ENCODE data around the gene TYROBP. TPM values are rescaled to one million over a fixed set of nuclear protein-coding genes. Genes with fewer than 3 reads are reported as not detected.
A peak's percentile ranks its signal among the peaks of the same experiment; 100 is the strongest.

Gene TYROBP
- total RNA-seq, 1 experiment from 2014 or later: not detected

- DNase-seq (ENCODE audit: low read depth, low spot score) (no peak), ATAC-seq (no peak)
- no peaks in the 10 kb centered on the region for H3K36me3 ChIP-seq (ENCODE audit: control insufficient read depth, insufficient read depth, low read length)
- no peaks in the 10 kb centered on the region for H3K27me3 ChIP-seq (ENCODE audit: control insufficient read depth, insufficient read depth, low read length)
- in situ Hi-C loops (cut with HindIII; ENCODE audit: low pct_unique_long_range_greater_than_20kb, low sequenced_read_pairs): loop anchor here (10.0 kb wide), 1 partner anchor 70 kb away; no protein-coding TSS in a partner anchor
- no peak overlapping the region for H3K27ac ChIP-seq (ENCODE audit: low read length)
- POLR2A ChIA-PET: no interaction called here
- TF ChIP-seq SIN3A (IDR thresholded peaks at IDR 0.05; ENCODE audit: borderline replicate concordance, insufficient read depth, low read depth, low read length) (no peak), TCF7L2 (IDR thresholded peaks at IDR 0.05; ENCODE audit: low read depth, low read length) (no peak)
- CTCF ChIA-PET: no interaction called here
- no TSS peak for BruUV-seq (replicated peaks)
- H3K9me3 ChIP-seq (ENCODE audit: control insufficient read depth, insufficient read depth, low read depth, low read length): no peaks in the 10 kb centered on the region
- no peak overlapping the region for H3K4me3 ChIP-seq (ENCODE audit: low read depth in 2 of 2, low read length in 2 of 2)
- H3K4me1 ChIP-seq (ENCODE audit: control insufficient read depth, insufficient read depth, low read length): peaks cover 17% of the 10 kb centered on the region
- intact Hi-C loops (cut with micrococcal nuclease; ENCODE audit: unreplicated experiment): no loop called here
These were observed 3.6 kb downstream of the TYROBP start for GRCh38 chr19:35904311-35905068.

- no TSS peak for BruUV-seq (replicated peaks)
- POLR2A ChIA-PET: no interaction called here
- TF ChIP-seq SIN3A (IDR thresholded peaks at IDR 0.05; ENCODE audit: borderline replicate concordance, insufficient read depth, low read depth, low read length): 0 out of 2 replicates have a peak, but pooled peaks have one; percentile 10
- no peak for TF ChIP-seq CTCF (IDR thresholded peaks at IDR 0.05)
- no peak for TF ChIP-seq REST (IDR thresholded peaks at IDR 0.05; ENCODE audit: insufficient read depth in 1 of 2, low read depth in 2 of 2, low read length in 1 of 2)
- TF ChIP-seq TCF7L2 (IDR thresholded peaks at IDR 0.05; ENCODE audit: low read depth, low read length): no peak
- no peak for TF ChIP-seq POLR2AphosphoS5 (IDR thresholded peaks at IDR 0.05; ENCODE audit: low read depth, low read length)
- Histone ChIP-seq H3K4me3 (ENCODE audit: low read depth in 2 of 2, low read length in 2 of 2) (peak overlapping the region; percentile 36 to 59), H3K9me3 (ENCODE audit: control insufficient read depth, insufficient read depth, low read depth, low read length) (no peaks in the 10 kb centered on the region), H3K27me3 (ENCODE audit: control insufficient read depth, insufficient read depth, low read length) (no peaks in the 10 kb centered on the region), H3K36me3 (ENCODE audit: control insufficient read depth, insufficient read depth, low read length) (no peaks in the 10 kb centered on the region), H3K4me1 (ENCODE audit: control insufficient read depth, insufficient read depth, low read length) (peaks cover 19% of the 10 kb centered on the region), H3K27ac (ENCODE audit: low read length) (peak overlapping the region; percentile 36; the same call in 1 of the 2 replicates)
- DNase-seq (ENCODE audit: low read depth, low spot score) (no peak), ATAC-seq (peak; percentile 53)
- in situ Hi-C loops (cut with HindIII; ENCODE audit: low pct_unique_long_range_greater_than_20kb, low sequenced_read_pairs): loop anchor here (10.0 kb wide), 1 partner anchor 69 kb away; no protein-coding TSS in a partner anchor
- CTCF ChIA-PET: no interaction called here
- intact Hi-C loops (cut with micrococcal nuclease; ENCODE audit: unreplicated experiment): no loop called here
These were observed 4.4 kb downstream of the TYROBP start for GRCh38 chr19:35903550-35904179.
